Measurements from ENCODE around the gene NHLRC4. TPM values are rescaled to one million over a fixed set of nuclear protein-coding genes. Genes with fewer than 3 reads are reported as not detected.
A peak's percentile ranks its signal among the peaks of the same experiment; 100 is the strongest.

Gene NHLRC4
- total and polyA plus RNA-seq, 2 of the 13 experiments (the other 11 are each of a cell fraction or from before 2014, with no cell fraction given), result 0.40 to 0.59 TPM

- H3K4me2 ChIP-seq (ENCODE audit: low read depth, low read length), result no peak overlapping the region
- H3K36me3 ChIP-seq (replicated peaks in 1 of 2; ENCODE audit: control insufficient read depth in 1 of 2, insufficient read depth in 2 of 2, low read length in 2 of 2), result peaks cover 1 to 5% of the 10 kb centered on the region in 2 experiments; a peak in 1 of 5 replicates
- BruUV-seq (replicated peaks), result no TSS peak
- no peak overlapping the region for H3K4me3 ChIP-seq (replicated peaks in 1 of 3; ENCODE audit: insufficient read depth in 1 of 3, low read depth in 2 of 3, low read length in 3 of 3)
- no peaks in the 10 kb centered on the region for H4K20me1 ChIP-seq (ENCODE audit: insufficient read depth, low read length)
- peak; percentile 52 for TF ChIP-seq AGO2 (optimal IDR thresholded peaks at IDR 0.05; ENCODE audit: low read depth, low read length)
- 0 out of 2 replicates have a peak, but pooled peaks have one; percentile 2 for TF ChIP-seq HOXA3 (CRISPR knock-in tag; IDR thresholded peaks at IDR 0.05)
- TF ChIP-seq RBFOX2 (IDR thresholded peaks at IDR 0.05; ENCODE audit: low read depth, low read length), result peak; percentile 48
- no peak for TF ChIP-seq ADNP (CRISPR knock-in tag; IDR thresholded peaks at IDR 0.05)
- ChIA-PET CTCF (ENCODE audit: low intra/inter-chr PET ratio, low total read pairs) (no interaction called here), POLR2A (interaction anchor here (1.4 kb wide), 1 partner anchor 42 kb away, joined by 3 read pairs; no protein-coding TSS in a partner anchor)
- FAIRE-seq (no peak), DNase-seq (ENCODE audit: low spot score) (no peak), ATAC-seq (no peak)
- 91% methylated on average over 17 of the region's 36 CpGs for WGBS (ENCODE audit: low lambda C conversion rate)
- H3K9ac ChIP-seq (ENCODE audit: insufficient read depth, low read depth, low read length), result 0 out of 2 replicates have a peak overlapping the region, but pooled peaks have one; percentile 8
- H3K27me3 ChIP-seq (ENCODE audit: control insufficient read depth in 1 of 2, insufficient read depth in 2 of 2, low read length in 2 of 2), result no peaks in the 10 kb centered on the region
- H3K9me3 ChIP-seq (ENCODE audit: low read length), result no peaks in the 10 kb centered on the region
- H3K27ac ChIP-seq (ENCODE audit: extremely low read length, insufficient read depth, low read length), result no peak overlapping the region
- in situ Hi-C loops (cut with HindIII; ENCODE audit: extremely low pct_ligation_motif_present, low pct_unique_long_range_greater_than_20kb) (no loop called here), intact Hi-C loops (cut with micrococcal nuclease; ENCODE audit: unreplicated experiment) (no loop called here)
- H3K79me2 ChIP-seq (ENCODE audit: insufficient read depth, low read length), result peaks cover 4% of the 10 kb centered on the region
- no peak overlapping the region for H2AFZ ChIP-seq (ENCODE audit: low read length)
- peaks cover 19% of the 10 kb centered on the region for H3K4me1 ChIP-seq (ENCODE audit: insufficient read depth, low read length)
Measured at GRCh38 chr16:575354-576196, 8.8 kb downstream of the NHLRC4 start.

GRCh38 chr16:576197-576822 lies 9.5 kb downstream of the NHLRC4 start:
- 78% methylated on average over 10 of the region's 21 CpGs for WGBS (ENCODE audit: low lambda C conversion rate)
- peak; percentile 49 for ATAC-seq
- Histone ChIP-seq H2AFZ (ENCODE audit: low read length) (no peak overlapping the region), H3K36me3 (replicated peaks in 1 of 2; ENCODE audit: control insufficient read depth in 1 of 2, insufficient read depth in 2 of 2, low read length in 2 of 2) (peaks cover 1 to 5% of the 10 kb centered on the region in 2 experiments; a peak in 1 of 5 replicates), H3K4me3 (replicated peaks in 1 of 3; ENCODE audit: insufficient read depth in 1 of 3, low read depth in 2 of 3, low read length in 3 of 3) (no peak overlapping the region), H3K27me3 (ENCODE audit: control insufficient read depth in 1 of 2, insufficient read depth in 2 of 2, low read length in 2 of 2) (no peaks in the 10 kb centered on the region), H3K4me1 (ENCODE audit: insufficient read depth, low read length) (peaks cover 12% of the 10 kb centered on the region), H4K20me1 (ENCODE audit: insufficient read depth, low read length) (no peaks in the 10 kb centered on the region), H3K9ac (ENCODE audit: insufficient read depth, low read depth, low read length) (no peak overlapping the region), H3K4me2 (ENCODE audit: low read depth, low read length) (no peak overlapping the region; the same call in 1 of the 2 replicates), H3K27ac (ENCODE audit: extremely low read length, insufficient read depth, low read length) (no peak overlapping the region), H3K79me2 (ENCODE audit: insufficient read depth, low read length) (no peaks in the 10 kb centered on the region), H3K9me3 (ENCODE audit: low read length) (no peaks in the 10 kb centered on the region)
- CTCF ChIA-PET (ENCODE audit: low intra/inter-chr PET ratio, low total read pairs), result no interaction called here
- FAIRE-seq, result no peak
- intact Hi-C loops (cut with micrococcal nuclease; ENCODE audit: unreplicated experiment) (no loop called here), in situ Hi-C loops (cut with HindIII; ENCODE audit: extremely low pct_ligation_motif_present, low pct_unique_long_range_greater_than_20kb) (no loop called here)
- DNase-seq (ENCODE audit: low spot score), result no peak
- BruUV-seq (replicated peaks), result no TSS peak
- POLR2A ChIA-PET, result interaction anchor here (1.0 to 1.4 kb wide), 3 partner anchors 9 to 60 kb away, joined by 3 to 5 read pairs (median 3); partner anchors contain the start of gene METTL26
- TF ChIP-seq KDM2A (CRISPR knock-in tag; IDR thresholded peaks at IDR 0.05; ENCODE audit: borderline replicate concordance, low read depth) (peak; percentile 29; the same call in 1 of the 2 replicates), STAG1 (CRISPR knock-in tag; IDR thresholded peaks at IDR 0.05) (peak; percentile 64), SAP130 (CRISPR knock-in tag; IDR thresholded peaks at IDR 0.05; ENCODE audit: low read depth) (peak; percentile 56), SP5 (CRISPR knock-in tag; IDR thresholded peaks at IDR 0.05; ENCODE audit: borderline replicate concordance, low read depth) (no peak), ZNF460 (CRISPR knock-in tag; IDR thresholded peaks at IDR 0.05; ENCODE audit: borderline replicate concordance) (no peak), ZNF619 (CRISPR knock-in tag; IDR thresholded peaks at IDR 0.05) (no peak), ZNF614 (CRISPR knock-in tag; IDR thresholded peaks at IDR 0.05; ENCODE audit: borderline replicate concordance) (0 out of 2 replicates have a peak, but pooled peaks have one; percentile 25), ETV5 (CRISPR knock-in tag; IDR thresholded peaks at IDR 0.05; ENCODE audit: borderline replicate concordance) (peak; percentile 22; the same call in 1 of the 2 replicates), MXD3 (CRISPR knock-in tag; IDR thresholded peaks at IDR 0.05) (peak; percentile 52; the same call in 1 of the 2 replicates), CTCF (CRISPR knock-in tag; IDR thresholded peaks at IDR 0.05) (peak; percentile 69), ERF (CRISPR knock-in tag; IDR thresholded peaks at IDR 0.05) (0 out of 2 replicates have a peak, but pooled peaks have one; percentile 17)
